Keratinocyte (primary cell): Measurements from ENCODE around the gene MGP. TPM values are rescaled to one million over a fixed set of nuclear protein-coding genes. Genes with fewer than 3 reads are reported as not detected.

ENCODE experiments used
- DNase-seq: peaks from one replicate; pipeline ENCODE4 v3.0.0-alpha.2; 2011; ENCODE audit warnings: low read depth, missing footprints, low spot score
- FAIRE-seq: peaks from 2 replicates; lab custom pipeline; 2011; peaks lifted over from hg19 to GRCh38; lab: Jason Lieb, UNC
- H2AFZ ChIP-seq: 2 replicates; pipeline ENCODE4 v1.6.0; 2012; ENCODE audit warnings: low read length, control low read depth, inconsistent platforms; ENCODE audit not compliant: control insufficient read depth
- H3K27ac ChIP-seq: 2 replicates; pipeline ENCODE4 v1.5.1; 2011; ENCODE audit warnings: low read length; ENCODE audit not compliant: control insufficient read depth, insufficient read depth
- H3K27me3 ChIP-seq: 3 replicates; pipeline ENCODE4 v1.6.0; 2011; ENCODE audit warnings: low read length; ENCODE audit not compliant: control insufficient read depth, insufficient read depth; ENCODE audit errors: extremely low read depth
- H3K36me3 ChIP-seq, 2 experiments: 2 replicates in 1 of 2; 3 replicates in 1 of 2; pipeline ENCODE4 v1.5.1; 2011; ENCODE audit warnings: low read length in 2 of 2, mild to moderate bottlenecking in 1 of 2; ENCODE audit not compliant: control insufficient read depth in 2 of 2, insufficient read depth in 2 of 2; ENCODE audit errors: extremely low read depth in 1 of 2
- H3K4me1 ChIP-seq: 3 replicates; pipeline ENCODE4 v1.5.1; 2011; ENCODE audit warnings: low read length; ENCODE audit not compliant: control insufficient read depth, insufficient read depth; ENCODE audit errors: extremely low read depth
- H3K4me2 ChIP-seq: 3 replicates; pipeline ENCODE4 v1.6.0; 2011; ENCODE audit warnings: low read depth, low read length; ENCODE audit not compliant: control insufficient read depth, insufficient read depth; ENCODE audit errors: extremely low read depth
- H3K4me3 ChIP-seq, 3 experiments: fragments of 200-600 bp in 1 of 3; sonication (generic) in 1 of 3; 2 replicates in 2 of 3; 3 replicates in 1 of 3; pipeline ENCODE4 v1.5.1; 2011 to 2016; ENCODE audit warnings: low read length in 3 of 3, mild to moderate bottlenecking in 3 of 3, control low read depth in 2 of 3, inconsistent platforms in 1 of 3, low read depth in 1 of 3, mixed read lengths in 1 of 3, mixed run types in 1 of 3, moderate library complexity in 1 of 3; ENCODE audit not compliant: control insufficient read depth in 2 of 3, insufficient read depth in 2 of 3; ENCODE audit errors: extremely low read depth in 1 of 3
- H3K79me2 ChIP-seq: 2 replicates; pipeline ENCODE4 v1.6.0; 2012; ENCODE audit warnings: low read length; ENCODE audit not compliant: control insufficient read depth, insufficient read depth
- H3K9ac ChIP-seq: 3 replicates; pipeline ENCODE4 v1.6.0; 2011; ENCODE audit warnings: low read length; ENCODE audit not compliant: control insufficient read depth, insufficient read depth; ENCODE audit errors: extremely low read depth
- H3K9me1 ChIP-seq: 3 replicates; pipeline ENCODE4 v1.6.0; 2011; ENCODE audit warnings: low read length; ENCODE audit not compliant: control insufficient read depth, insufficient read depth; ENCODE audit errors: extremely low read depth
- H3K9me3 ChIP-seq: 2 replicates; pipeline ENCODE4 v1.5.1; 2012; ENCODE audit warnings: low read depth, low read length; ENCODE audit not compliant: control insufficient read depth
- H4K20me1 ChIP-seq: 3 replicates; pipeline ENCODE4 v1.6.0; 2011; ENCODE audit warnings: low read length; ENCODE audit not compliant: control insufficient read depth, insufficient read depth; ENCODE audit errors: extremely low read depth
- CTCF ChIP-seq, 3 experiments: IDR thresholded peaks in 1 of 3; conservative IDR thresholded peaks in 1 of 3; optimal IDR thresholded peaks in 1 of 3; 2 replicates in 2 of 3; 3 replicates in 1 of 3; pipeline versions ENCODE3 to v1.5.1; 2011; ENCODE audit warnings: low read length in 3 of 3, mild to moderate bottlenecking in 3 of 3, moderate library complexity in 2 of 3, control low read depth in 1 of 3, inconsistent platforms in 1 of 3; ENCODE audit not compliant: insufficient read depth in 2 of 3; ENCODE audit errors: extremely low read depth in 1 of 3
- EZH2 ChIP-seq: IDR thresholded peaks from one replicate; pipeline ENCODE4 v1.6.1; 2012; ENCODE audit warnings: inconsistent platforms, mild to moderate bottlenecking, low read length, moderate library complexity
- dilution Hi-C: fragments of 300-500 bp; cut with MboI; formaldehyde crosslinking; loops from one replicate; pipeline ENCODE4 v1.7.0; 2020; ENCODE audit warnings: low sequenced_read_pairs; ENCODE audit not compliant: extremely low pct_ligation_motif_present
- polyA plus RNA-seq, 5 experiments: library from polyadenylated mRNA; depleted of rRNA in 3 of 5; stranded (reverse) in 3 of 5; stranded (forward) in 1 of 5; unstranded in 1 of 5; fragments of >200 nt; gene quantifications; 1 replicate in 1 of 5; 2 replicates in 3 of 5; 3 replicates in 1 of 5; pipeline versions ENCODE4 v1.2.1 to v1.2.3, GENCODE V29; 2011 to 2012; ENCODE audit warnings: missing spikeins in 2 of 5, low read depth in 1 of 5, low replicate concordance in 1 of 5

Gene MGP
- polyA plus RNA-seq, 1 donor (not counting 4 experiments of a cell fraction or from before 2014, with no cell fraction given), result 0.24 TPM

- no peaks in the 10 kb centered on the region for H3K9me1 ChIP-seq
- H3K27ac ChIP-seq, result no peak overlapping the region
- no peak overlapping the region for H3K9ac ChIP-seq
- dilution Hi-C loops, result no loop called here
- TF ChIP-seq CTCF (optimal IDR thresholded peaks at IDR 0.05 in 1 of 3, IDR thresholded peaks at IDR 0.05 in 1 of 3, conservative IDR thresholded peaks at IDR 0.05 in 1 of 3; ENCODE audit: extremely low read depth in 1 of 3, insufficient read depth in 2 of 3, low read length in 3 of 3) (no peak), EZH2 (no peak)
- DNase-seq (no peak), FAIRE-seq (no peak)
- H2AFZ ChIP-seq, result no peak overlapping the region
- no peak overlapping the region for H3K4me3 ChIP-seq
- H3K27me3 ChIP-seq, result no peaks in the 10 kb centered on the region
- no peaks in the 10 kb centered on the region for H3K36me3 ChIP-seq
- no peaks in the 10 kb centered on the region for H3K79me2 ChIP-seq
- H3K9me3 ChIP-seq, result no peaks in the 10 kb centered on the region
- no peaks in the 10 kb centered on the region for H3K4me1 ChIP-seq
- H4K20me1 ChIP-seq, result no peaks in the 10 kb centered on the region
- H3K4me2 ChIP-seq, result no peak overlapping the region
Observed at GRCh38 chr12:14919455-14919854, 33.8 kb upstream of the MGP start.

- Histone ChIP-seq H3K4me3 (no peak overlapping the region), H3K9me1 (no peaks in the 10 kb centered on the region), H2AFZ (no peak overlapping the region), H3K27me3 (no peaks in the 10 kb centered on the region), H3K4me1 (peaks cover 23% of the 10 kb centered on the region), H3K36me3 (no peaks in the 10 kb centered on the region), H3K9me3 (no peaks in the 10 kb centered on the region), H4K20me1 (no peaks in the 10 kb centered on the region), H3K27ac (no peak overlapping the region), H3K9ac (no peak overlapping the region), H3K79me2 (no peaks in the 10 kb centered on the region), H3K4me2 (no peak overlapping the region)
- TF ChIP-seq CTCF (optimal IDR thresholded peaks at IDR 0.05 in 1 of 3, IDR thresholded peaks at IDR 0.05 in 1 of 3, conservative IDR thresholded peaks at IDR 0.05 in 1 of 3; ENCODE audit: extremely low read depth in 1 of 3, insufficient read depth in 2 of 3, low read length in 3 of 3) (no peak), EZH2 (no peak)
- FAIRE-seq (no peak), DNase-seq (no peak)
- dilution Hi-C loops, result no loop called here
Observed at GRCh38 chr12:14915736-14916135, 30.1 kb upstream of the MGP start.
